Ascending aorta (tissue), 2 donors: ENCODE measurements around the gene HDAC11. TPM values are rescaled to one million over a fixed set of nuclear protein-coding genes. Genes with fewer than 3 reads are reported as not detected.
A peak's percentile ranks its signal among the peaks of the same experiment; 100 is the strongest.

Experiments used
- DNase-seq, 2 donors: peaks; one replicate each; pipeline ENCODE4 v3.0.0-alpha.2; 2019; ENCODE audit warnings: low spot score in 2 of 2
- H3K27ac ChIP-seq, 2 donors: fragments of 200-600 bp; sonication (generic); one replicate each; pipeline ENCODE4 v1.5.1; 2016 to 2017; ENCODE audit warnings: mild to moderate bottlenecking in 1 of 2
- H3K27me3 ChIP-seq: fragments of 200-600 bp; sonication (generic); one replicate; pipeline ENCODE4 v1.5.1; 2017
- H3K36me3 ChIP-seq, 2 donors: fragments of 200-600 bp; sonication (generic); one replicate each; pipeline ENCODE4 v1.5.1; 2016
- H3K4me1 ChIP-seq, 2 donors: fragments of 200-600 bp; sonication (generic); one replicate each; pipeline ENCODE4 v1.5.1; 2016 to 2017; ENCODE audit warnings: mild to moderate bottlenecking in 1 of 2
- H3K4me3 ChIP-seq, 2 donors: fragments of 200-600 bp; sonication (generic); one replicate each; pipeline ENCODE4 v1.5.1; 2016 to 2017; ENCODE audit warnings: mild to moderate bottlenecking in 1 of 2
- H3K9me3 ChIP-seq, 2 donors: fragments of 200-600 bp; sonication (generic); one replicate each; pipeline ENCODE4 v1.5.1; 2016
- CTCF ChIP-seq, 3 experiments: fragments of 200-600 bp in 2 of 3; fragments of 450-650 bp in 1 of 3; sonication (generic) in 2 of 3; IDR thresholded peaks; one replicate each; pipeline ENCODE4 v1.5.1; 2016 to 2019; ENCODE audit warnings: antibody characterized with exemption in 3 of 3, mild to moderate bottlenecking in 1 of 3, moderate library complexity in 1 of 3
- intact Hi-C: fragments of 100-400 bp; cut with DNase I; formaldehyde crosslinking; loops from one replicate; pipeline ENCODE4 v1.15.1; 2023
- total RNA-seq: library from RNA; depleted of rRNA; stranded (reverse); fragments of >200 nt; gene quantifications from one replicate; pipeline ENCODE4 v1.1.0, GENCODE V29; 2016

Gene HDAC11
- total RNA-seq, 1 donor from 2014 or later: 15.8 TPM

DNA sequence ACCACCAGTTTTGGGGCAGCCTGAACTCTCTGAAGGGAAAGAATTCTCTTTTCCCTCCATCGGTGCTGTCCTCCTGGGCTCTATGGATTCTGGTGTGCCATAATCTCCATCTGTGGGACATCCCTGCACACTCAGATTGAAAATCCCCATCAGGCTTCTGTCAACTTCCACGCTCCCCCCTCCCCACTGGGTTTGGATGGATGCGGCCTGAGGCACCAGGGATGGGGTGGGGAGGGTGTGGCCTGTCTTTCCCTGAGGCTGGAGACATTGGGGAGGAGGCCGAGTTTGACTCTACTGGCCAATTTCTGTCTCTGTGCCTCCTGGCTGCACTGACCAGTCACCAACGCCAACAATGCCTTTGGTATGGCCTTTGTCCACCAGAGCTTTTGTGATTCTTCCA is 52.5 kb downstream of the HDAC11 start:
- H3K4me1 ChIP-seq: peaks cover 0 to 6% of the 10 kb centered on the region in 2 donors

DNA sequence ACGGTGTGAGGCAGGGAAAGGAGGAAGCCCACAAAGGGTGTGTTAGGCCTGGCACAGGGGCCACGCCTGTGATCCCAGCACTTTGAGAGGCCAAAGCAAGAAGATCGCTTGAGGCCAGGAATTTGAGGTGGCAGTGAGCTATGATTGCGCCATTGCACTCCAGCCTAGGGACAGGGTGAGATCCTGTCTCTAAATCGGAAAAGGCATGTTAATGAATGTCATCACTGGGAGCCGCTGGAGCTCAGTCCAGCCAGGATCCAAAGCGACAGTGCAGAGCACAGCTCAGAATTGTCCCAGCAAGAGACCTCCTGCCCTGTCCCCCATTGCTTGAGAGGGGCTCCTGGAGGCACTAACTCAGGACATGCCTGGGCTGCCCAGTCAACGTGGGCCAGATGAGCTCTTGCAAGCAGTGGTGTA is 53.8 kb downstream of the HDAC11 start:
- H3K36me3 ChIP-seq: no peaks in the 10 kb centered on the region
- peaks cover 0 to 6% of the 10 kb centered on the region in 2 donors for H3K4me1 ChIP-seq
- no peak overlapping the region for H3K4me3 ChIP-seq
- H3K9me3 ChIP-seq: no peaks in the 10 kb centered on the region
- no peak for DNase-seq
- TF ChIP-seq CTCF (IDR thresholded peaks at IDR 0.05): no peak
- intact Hi-C loops: no loop called here
- H3K27ac ChIP-seq: no peak overlapping the region
- no peaks in the 10 kb centered on the region for H3K27me3 ChIP-seq

More for the DNA sequence above, 52.5 kb downstream of the HDAC11 start:
- Histone ChIP-seq H3K4me3 (no peak overlapping the region), H3K36me3 (no peaks in the 10 kb centered on the region), H3K27ac (no peak overlapping the region), H3K27me3 (no peaks in the 10 kb centered on the region), H3K9me3 (no peaks in the 10 kb centered on the region)
- intact Hi-C loops: no loop called here
- no peak for DNase-seq
- TF ChIP-seq CTCF (IDR thresholded peaks at IDR 0.05): no peak

- no peak for DNase-seq
- H3K27ac ChIP-seq: no peak overlapping the region
- intact Hi-C loops: no loop called here
- TF ChIP-seq CTCF (IDR thresholded peaks at IDR 0.05): no peak
- no peak overlapping the region for H3K4me3 ChIP-seq
- no peaks in the 10 kb centered on the region for H3K9me3 ChIP-seq
- H3K4me1 ChIP-seq: peaks cover 0 to 6% of the 10 kb centered on the region in 2 donors
- no peaks in the 10 kb centered on the region for H3K27me3 ChIP-seq
- H3K36me3 ChIP-seq: no peaks in the 10 kb centered on the region
Observed at GRCh38 chr3:13535526-13535875, 55.4 kb downstream of the HDAC11 start.

GRCh38 chr3:13535905-13536304 is 55.8 kb downstream of the HDAC11 start:
- no peak overlapping the region for H3K4me3 ChIP-seq
- H3K4me1 ChIP-seq: peaks cover 0 to 6% of the 10 kb centered on the region in 2 donors
- H3K27ac ChIP-seq: peak overlapping the region in 1 of 2 donors; percentile 36
- no peaks in the 10 kb centered on the region for H3K27me3 ChIP-seq
- intact Hi-C loops: no loop called here
- H3K36me3 ChIP-seq: no peaks in the 10 kb centered on the region
- TF ChIP-seq CTCF (IDR thresholded peaks at IDR 0.05): no peak
- DNase-seq: no peak
- H3K9me3 ChIP-seq: no peaks in the 10 kb centered on the region

DNA sequence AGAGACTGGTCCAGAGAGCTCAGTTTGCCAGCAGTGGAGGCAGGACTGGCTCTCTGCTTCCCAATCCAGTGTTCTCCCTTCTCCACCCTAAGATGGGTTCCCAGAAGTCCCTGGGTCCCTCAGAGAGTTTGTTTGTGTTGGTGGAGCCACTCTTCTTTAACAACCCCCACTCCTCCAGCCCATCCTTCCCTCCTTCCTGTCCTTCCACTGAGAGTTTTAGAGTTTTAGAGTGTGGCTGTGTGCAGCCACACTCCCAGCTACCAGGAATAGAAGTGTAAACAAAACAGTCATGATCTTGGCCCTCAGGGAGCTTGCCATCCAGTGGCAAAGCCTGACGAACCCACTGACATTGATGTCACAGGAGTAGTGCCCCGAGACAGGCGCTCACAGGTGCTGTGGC is 56.3 kb downstream of the HDAC11 start:
- Histone ChIP-seq H3K9me3 (no peaks in the 10 kb centered on the region), H3K36me3 (no peaks in the 10 kb centered on the region), H3K4me3 (no peak overlapping the region), H3K4me1 (peaks cover 0 to 6% of the 10 kb centered on the region in 2 donors), H3K27ac (peak overlapping the region; percentile 4 to 36), H3K27me3 (no peaks in the 10 kb centered on the region)
- intact Hi-C loops: no loop called here
- no peak for TF ChIP-seq CTCF (IDR thresholded peaks at IDR 0.05)
- DNase-seq: no peak

- DNase-seq: no peak
- H3K27me3 ChIP-seq: no peaks in the 10 kb centered on the region
- H3K4me1 ChIP-seq: peaks cover 0 to 6% of the 10 kb centered on the region in 2 donors
- no peak overlapping the region for H3K4me3 ChIP-seq
- TF ChIP-seq CTCF (IDR thresholded peaks at IDR 0.05): no peak
- no peaks in the 10 kb centered on the region for H3K36me3 ChIP-seq
- intact Hi-C loops: no loop called here
- H3K27ac ChIP-seq: peak overlapping the region; percentile 4 to 36
- H3K9me3 ChIP-seq: no peaks in the 10 kb centered on the region
Observed at GRCh38 chr3:13536832-13537231, 56.7 kb downstream of the HDAC11 start.
